DOHH2 (cell line): ENCODE results near the gene SLC4A1AP.

ENCODE experiments used
- H3F3A ChIP-seq: fragments of 200-600 bp; sonication (generic), shearing (Covaris generic); 2 replicates; pipeline ENCODE4 v1.6.0; 2016; ENCODE audit warnings: antibody characterized with exemption, mild to moderate bottlenecking; ENCODE audit not compliant: control insufficient read depth, insufficient read depth
- H3K27ac ChIP-seq: fragments of 200-600 bp; sonication (generic); 2 replicates; pipeline ENCODE4 v1.5.1; 2014; ENCODE audit warnings: low read depth, mild to moderate bottlenecking, low read length, moderate library complexity
- H3K27me3 ChIP-seq: fragments of 200-600 bp; sonication (generic); 2 replicates; pipeline ENCODE4 v1.6.1; 2014; ENCODE audit warnings: mild to moderate bottlenecking, low read length, mixed read lengths; ENCODE audit not compliant: control insufficient read depth
- H3K36me3 ChIP-seq: fragments of 200-600 bp; sonication (generic); 2 replicates; pipeline ENCODE4 v1.6.1; 2014; ENCODE audit warnings: mild to moderate bottlenecking, low read length, moderate library complexity, mixed read lengths; ENCODE audit not compliant: control insufficient read depth
- H3K4me1 ChIP-seq: fragments of 200-600 bp; sonication (generic); 2 replicates; pipeline ENCODE4 v1.6.1; 2014; ENCODE audit warnings: mild to moderate bottlenecking, low read length, mixed read lengths; ENCODE audit not compliant: control insufficient read depth
- H3K4me2 ChIP-seq: fragments of 200-600 bp; sonication (generic); 2 replicates; pipeline ENCODE4 v1.6.0; 2014; ENCODE audit warnings: mild to moderate bottlenecking, low read length, moderate library complexity
- H3K4me3 ChIP-seq: fragments of 200-600 bp; sonication (generic); 2 replicates; pipeline ENCODE4 v1.5.1; 2014; ENCODE audit warnings: mild to moderate bottlenecking, low read length, mixed read lengths
- H3K79me2 ChIP-seq: fragments of 200-600 bp; sonication (generic); 2 replicates; pipeline ENCODE4 v1.6.1; 2014; ENCODE audit warnings: mild to moderate bottlenecking, low read length, mixed read lengths; ENCODE audit not compliant: control insufficient read depth
- H3K9me2 ChIP-seq: fragments of 200-600 bp; sonication (generic); replicated peaks from 2 replicates; pipeline ENCODE4 v1.6.1; 2014; ENCODE audit warnings: mild to moderate bottlenecking, low read length, mixed read lengths; ENCODE audit not compliant: control insufficient read depth
- H3K9me3 ChIP-seq: fragments of 200-600 bp; sonication (generic); 2 replicates; pipeline ENCODE4 v1.6.1; 2014; ENCODE audit warnings: antibody characterized with exemption, low read length, mixed read lengths; ENCODE audit not compliant: control insufficient read depth, insufficient read depth
- H4K20me1 ChIP-seq: fragments of 200-600 bp; sonication (generic); 2 replicates; pipeline ENCODE4 v1.6.0; 2014; ENCODE audit warnings: low read depth, mild to moderate bottlenecking, antibody characterized with exemption, low read length, moderate library complexity; ENCODE audit not compliant: control insufficient read depth, insufficient read depth
- EZH2phosphoT487 ChIP-seq: fragments of 200-600 bp; sonication (generic); IDR thresholded peaks from 2 replicates; pipeline ENCODE4 v1.6.1; 2017; ENCODE audit warnings: borderline replicate concordance, mild to moderate bottlenecking, antibody characterized with exemption, low read length, moderate library complexity, mixed read lengths
- TF ChIP-seq, protein P1 (sequence below): fragments of 200-600 bp; sonication (generic); IDR thresholded peaks from one replicate; pipeline ENCODE4 v1.5.1; 2014; ENCODE audit warnings: antibody characterized with exemption, mild to moderate bottlenecking, low read depth, low read length; ENCODE audit not compliant: poor library complexity, severe bottlenecking

The SLC4A1AP gene

DNA sequence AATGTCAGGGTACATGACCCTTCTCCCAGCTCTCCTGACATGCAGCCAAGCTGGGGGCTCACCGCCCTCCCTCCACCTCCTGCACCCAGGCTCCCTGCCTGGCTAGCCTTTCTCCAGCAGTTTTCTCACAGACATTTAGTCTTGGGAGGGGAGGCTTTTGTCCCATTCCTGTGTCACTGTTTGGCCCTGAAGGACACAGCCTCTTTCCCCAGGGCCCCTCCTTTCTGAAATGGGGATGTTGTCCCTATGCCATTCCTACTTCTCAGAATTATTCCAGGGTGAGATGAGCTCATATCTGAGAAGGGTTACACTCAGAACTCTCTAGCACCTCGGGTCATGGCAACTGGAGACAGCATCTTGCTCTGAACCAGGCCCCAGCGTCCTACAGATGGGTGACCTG is 60.5 kb downstream of the SLC4A1AP start:
- Histone ChIP-seq H3K9me3 (no peaks in the 10 kb centered on the region), H3K79me2 (no peaks in the 10 kb centered on the region), H4K20me1 (no peaks in the 10 kb centered on the region), H3K4me2 (no peak overlapping the region), H3K27me3 (peaks cover 12% of the 10 kb centered on the region), H3K36me3 (no peaks in the 10 kb centered on the region), H3K4me3 (no peak overlapping the region), H3K27ac (no peak overlapping the region), H3K9me2 (no peaks in the 10 kb centered on the region), H3F3A (no peaks in the 10 kb centered on the region), H3K4me1 (no peaks in the 10 kb centered on the region)
- no peak for TF ChIP-seq EZH2phosphoT487
- TF ChIP-seq, protein P1, sequence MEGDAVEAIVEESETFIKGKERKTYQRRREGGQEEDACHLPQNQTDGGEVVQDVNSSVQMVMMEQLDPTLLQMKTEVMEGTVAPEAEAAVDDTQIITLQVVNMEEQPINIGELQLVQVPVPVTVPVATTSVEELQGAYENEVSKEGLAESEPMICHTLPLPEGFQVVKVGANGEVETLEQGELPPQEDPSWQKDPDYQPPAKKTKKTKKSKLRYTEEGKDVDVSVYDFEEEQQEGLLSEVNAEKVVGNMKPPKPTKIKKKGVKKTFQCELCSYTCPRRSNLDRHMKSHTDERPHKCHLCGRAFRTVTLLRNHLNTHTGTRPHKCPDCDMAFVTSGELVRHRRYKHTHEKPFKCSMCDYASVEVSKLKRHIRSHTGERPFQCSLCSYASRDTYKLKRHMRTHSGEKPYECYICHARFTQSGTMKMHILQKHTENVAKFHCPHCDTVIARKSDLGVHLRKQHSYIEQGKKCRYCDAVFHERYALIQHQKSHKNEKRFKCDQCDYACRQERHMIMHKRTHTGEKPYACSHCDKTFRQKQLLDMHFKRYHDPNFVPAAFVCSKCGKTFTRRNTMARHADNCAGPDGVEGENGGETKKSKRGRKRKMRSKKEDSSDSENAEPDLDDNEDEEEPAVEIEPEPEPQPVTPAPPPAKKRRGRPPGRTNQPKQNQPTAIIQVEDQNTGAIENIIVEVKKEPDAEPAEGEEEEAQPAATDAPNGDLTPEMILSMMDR: no peak

DNA sequence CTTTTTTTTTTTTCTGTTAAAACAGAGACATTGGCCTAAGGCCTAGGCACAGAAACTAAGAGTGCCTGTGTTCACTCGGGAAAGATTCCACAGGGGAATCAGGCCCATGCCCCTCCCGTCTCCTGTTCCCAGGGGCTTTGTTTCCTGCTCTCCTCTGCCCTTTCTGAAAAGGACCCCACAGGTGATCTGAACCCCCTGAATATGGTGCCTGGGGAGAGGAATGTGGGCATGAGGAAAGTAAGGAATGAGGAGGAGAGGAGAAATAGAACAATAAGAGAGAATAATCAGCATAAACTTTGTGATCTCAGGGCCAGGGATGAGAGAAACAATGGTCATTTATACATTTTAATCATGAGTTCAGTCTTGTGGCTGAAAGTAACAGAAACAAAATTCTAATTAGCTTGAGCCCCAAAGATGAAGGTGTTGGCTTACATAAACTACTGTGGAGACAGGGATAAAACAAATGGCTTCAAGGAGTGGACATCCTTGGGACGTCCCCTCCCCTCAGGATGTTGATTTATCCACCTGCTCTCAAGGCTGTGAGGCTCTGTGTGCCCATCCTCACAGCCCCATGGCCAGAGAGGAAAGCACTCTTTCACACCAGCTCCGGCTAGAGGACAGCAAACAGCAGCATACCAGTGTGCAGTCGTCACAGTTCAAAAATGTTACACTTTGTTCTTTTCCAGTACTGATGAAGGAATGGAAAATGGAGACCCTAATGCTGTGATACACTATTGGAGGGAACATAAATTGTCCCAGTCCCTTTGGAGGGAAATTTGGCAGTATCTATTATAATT is 61.4 kb downstream of the SLC4A1AP start:
- H3K36me3 ChIP-seq: no peaks in the 10 kb centered on the region
- no peak overlapping the region for H3K4me3 ChIP-seq
- no peaks in the 10 kb centered on the region for H4K20me1 ChIP-seq
- H3K27me3 ChIP-seq: peaks cover 5% of the 10 kb centered on the region
- no peaks in the 10 kb centered on the region for H3K79me2 ChIP-seq
- TF ChIP-seq EZH2phosphoT487: no peak
- TF ChIP-seq, protein P1: no peak
- H3K4me2 ChIP-seq: no peak overlapping the region
- H3K9me2 ChIP-seq: no peaks in the 10 kb centered on the region
- no peaks in the 10 kb centered on the region for H3F3A ChIP-seq
- no peak overlapping the region for H3K27ac ChIP-seq
- no peaks in the 10 kb centered on the region for H3K9me3 ChIP-seq
- H3K4me1 ChIP-seq: peaks cover 5% of the 10 kb centered on the region

DNA sequence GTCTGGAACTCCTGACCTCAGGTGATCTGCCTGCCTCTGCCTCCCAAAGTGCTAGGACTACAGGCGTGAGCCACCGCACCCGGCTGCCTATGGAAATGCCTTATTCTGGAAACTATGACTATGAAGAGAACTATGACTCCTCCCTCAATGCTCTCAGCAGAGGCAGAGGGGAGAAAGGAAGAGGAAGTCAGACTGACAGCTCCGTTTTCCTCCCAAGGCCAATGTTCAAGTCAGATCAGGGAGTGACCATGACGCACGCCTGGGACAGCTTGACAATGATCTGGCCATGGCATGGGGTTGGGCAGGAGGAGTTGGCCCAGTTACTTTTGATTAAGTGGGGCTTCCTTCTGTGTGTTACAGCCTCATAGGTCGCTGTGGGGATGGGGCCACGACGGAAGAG is 63.6 kb downstream of the SLC4A1AP start:
- H3K27me3 ChIP-seq: peaks cover 5% of the 10 kb centered on the region; the same call in 1 of the 2 replicates
- no peak overlapping the region for H3K4me3 ChIP-seq
- no peaks in the 10 kb centered on the region for H3K9me2 ChIP-seq
- H3K79me2 ChIP-seq: no peaks in the 10 kb centered on the region
- peaks cover 14% of the 10 kb centered on the region for H3K4me1 ChIP-seq
- H3K27ac ChIP-seq: no peak overlapping the region
- no peak overlapping the region for H3K4me2 ChIP-seq
- TF ChIP-seq EZH2phosphoT487: no peak
- TF ChIP-seq, protein P1: no peak
- no peaks in the 10 kb centered on the region for H4K20me1 ChIP-seq
- H3F3A ChIP-seq: no peaks in the 10 kb centered on the region
- H3K36me3 ChIP-seq: no peaks in the 10 kb centered on the region
- no peaks in the 10 kb centered on the region for H3K9me3 ChIP-seq
